Prostate gland (tissue), 2 donors: ENCODE results near the gene PFKFB3.

Experiments used
- CTCF ChIP-seq, 4 experiments: fragments of 200-600 bp in 2 of 4; fragments of 450-650 bp in 2 of 4; sonication (generic) in 2 of 4; IDR thresholded peaks; 1 replicate in 3 of 4; 2 replicates in 1 of 4; pipeline ENCODE4 v1.5.1; 2016 to 2019; ENCODE audit warnings: antibody characterized with exemption in 4 of 4, mild to moderate bottlenecking in 2 of 4, moderate library complexity in 2 of 4
- POLR2A ChIP-seq: fragments of 450-650 bp; IDR thresholded peaks from one replicate; pipeline ENCODE4 v1.6.1; 2016; ENCODE audit warnings: antibody characterized with exemption, mild to moderate bottlenecking

GRCh38 chr10:6259153-6259552 lies 56.4 kb downstream of the PFKFB3 start:
- TF ChIP-seq CTCF (IDR thresholded peaks at IDR 0.05) (no peak), POLR2A (no peak)
